CD4-positive, alpha-beta T cell treated with Interleukin-6 at 100 ng/mL for 8 hours (primary cell): ENCODE measurements around the gene ASIC3.

ENCODE experiments used
- DNase-seq: peaks from one replicate; pipeline ENCODE4 v3.0.0-alpha.2; 2020; ENCODE audit warnings: mixed read lengths, low spot score

ASIC3 gene

DNA sequence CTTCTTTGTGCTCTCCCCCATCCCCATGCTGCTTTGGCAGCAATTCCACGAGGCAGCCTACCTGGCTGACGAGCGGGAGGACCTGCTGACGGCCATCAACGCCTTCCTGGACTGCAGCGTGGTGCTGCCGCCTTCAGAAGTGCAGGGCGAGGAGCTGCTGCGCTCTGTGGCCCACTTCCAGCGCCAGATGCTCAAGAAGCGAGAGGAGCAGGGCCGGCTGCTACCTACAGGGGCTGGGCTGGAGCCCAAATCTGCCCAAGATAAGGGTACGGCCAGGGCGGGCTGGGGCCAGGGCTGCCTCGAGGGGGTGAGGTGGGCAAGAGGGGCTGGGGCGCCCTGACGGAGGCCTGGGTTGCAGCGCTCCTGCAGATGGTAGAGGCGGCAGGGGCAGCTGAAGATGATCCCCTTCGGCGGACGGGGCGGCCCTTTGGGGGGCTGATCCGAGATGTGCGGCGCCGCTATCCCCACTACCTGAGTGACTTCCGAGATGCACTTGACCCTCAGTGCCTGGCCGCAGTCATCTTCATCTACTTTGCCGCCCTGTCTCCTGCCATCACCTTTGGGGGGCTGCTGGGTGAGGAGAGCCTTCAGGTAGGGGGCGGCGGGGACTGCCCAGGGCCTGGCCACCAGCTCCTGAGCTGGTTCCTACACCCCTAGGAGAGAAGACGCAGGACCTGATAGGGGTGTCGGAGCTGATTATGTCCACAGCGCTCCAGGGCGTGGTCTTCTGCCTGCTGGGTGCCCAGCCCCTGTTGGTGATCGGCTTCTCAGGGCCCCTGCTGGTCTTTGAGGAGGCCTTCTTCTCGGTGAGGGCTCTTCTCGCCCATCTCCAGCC, 22.9 kb downstream of the ASIC3 start:
- no peak for DNase-seq

DNA sequence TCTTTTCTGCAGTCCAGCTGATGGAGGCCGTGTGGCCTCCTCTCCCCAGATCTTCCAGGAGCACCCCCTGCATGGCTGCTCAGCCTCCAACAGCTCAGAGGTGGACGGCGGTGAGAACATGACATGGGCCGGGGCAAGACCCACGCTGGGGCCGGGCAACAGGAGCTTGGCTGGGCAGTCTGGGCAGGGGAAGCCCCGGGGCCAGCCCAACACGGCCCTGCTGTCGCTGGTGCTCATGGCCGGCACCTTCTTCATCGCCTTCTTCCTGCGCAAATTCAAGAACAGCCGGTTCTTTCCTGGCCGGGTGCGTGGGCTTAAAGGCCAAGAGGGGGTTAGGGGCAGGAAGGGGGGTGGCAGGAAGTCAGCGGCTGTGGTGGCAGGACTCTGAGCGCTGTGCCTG, 25.7 kb downstream of the ASIC3 start:
- no peak for DNase-seq

DNA sequence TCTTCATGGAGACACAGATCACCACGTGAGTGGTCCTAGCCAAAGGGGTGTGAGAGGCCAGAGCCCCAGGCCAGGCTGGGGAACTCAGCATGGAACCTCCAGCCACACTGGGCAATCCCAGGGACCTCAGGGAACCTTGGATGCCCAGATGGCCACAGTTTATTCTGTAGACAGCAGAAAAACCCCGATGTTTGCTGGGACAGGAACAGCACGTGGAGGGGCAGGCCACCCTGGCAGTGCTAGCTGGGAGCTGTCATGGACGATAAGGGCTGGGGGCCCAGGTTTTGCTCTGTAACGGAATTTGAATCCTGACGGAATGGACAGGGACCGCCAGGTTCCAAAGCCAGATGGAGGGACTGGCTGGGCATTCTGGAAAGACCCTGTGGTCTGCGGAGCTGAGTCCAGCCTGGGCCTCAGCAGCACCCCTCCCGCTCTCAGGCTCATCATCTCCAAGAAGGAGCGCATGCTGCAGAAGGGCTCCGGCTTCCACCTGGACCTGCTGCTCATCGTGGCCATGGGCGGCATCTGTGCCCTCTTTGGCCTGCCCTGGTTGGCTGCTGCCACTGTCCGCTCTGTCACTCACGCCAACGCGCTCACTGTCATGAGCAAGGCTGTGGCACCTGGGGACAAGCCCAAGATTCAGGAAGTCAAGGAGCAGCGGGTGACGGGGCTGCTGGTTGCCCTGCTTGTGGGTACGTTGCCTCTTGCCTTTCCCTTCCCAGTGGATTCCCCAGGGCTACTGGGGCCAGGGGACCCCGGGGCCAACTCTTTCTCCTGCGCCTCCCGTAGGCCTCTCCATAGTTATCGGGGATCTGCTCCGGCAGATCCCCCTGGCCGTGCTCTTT, 26.7 kb downstream of the ASIC3 start:
- no peak for DNase-seq

DNA sequence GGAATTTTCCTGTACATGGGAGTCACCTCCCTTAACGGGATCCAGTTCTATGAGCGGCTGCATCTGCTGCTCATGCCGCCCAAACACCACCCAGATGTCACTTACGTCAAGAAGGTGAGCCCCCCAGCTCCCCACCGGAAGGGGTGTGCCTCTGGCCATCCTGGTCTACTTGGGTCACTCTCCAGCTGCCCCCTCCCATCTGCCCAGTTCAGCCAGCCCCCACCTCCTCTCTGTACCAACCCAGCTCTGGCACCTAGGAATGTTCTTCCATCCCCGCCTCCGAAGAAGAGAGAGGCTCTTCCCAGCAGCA, 27.3 kb downstream of the ASIC3 start:
- DNase-seq: no peak

DNA sequence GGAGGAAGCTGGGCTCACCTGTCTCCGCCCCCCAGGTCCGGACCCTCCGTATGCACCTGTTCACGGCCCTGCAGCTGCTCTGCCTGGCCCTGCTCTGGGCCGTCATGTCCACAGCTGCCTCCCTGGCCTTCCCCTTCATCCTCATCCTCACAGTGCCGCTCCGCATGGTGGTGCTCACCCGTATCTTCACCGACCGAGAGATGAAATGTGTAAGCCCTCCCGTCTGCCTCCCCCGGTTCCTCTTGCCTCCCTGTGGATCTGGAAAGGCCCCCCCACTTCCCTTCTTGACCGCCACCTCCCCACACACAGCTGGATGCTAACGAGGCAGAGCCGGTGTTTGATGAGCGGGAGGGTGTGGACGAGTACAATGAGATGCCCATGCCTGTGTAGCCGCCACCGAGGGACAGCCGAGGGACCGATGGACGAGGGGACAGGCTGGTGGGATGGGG, 27.7 kb downstream of the ASIC3 start:
- no peak for DNase-seq

DNA sequence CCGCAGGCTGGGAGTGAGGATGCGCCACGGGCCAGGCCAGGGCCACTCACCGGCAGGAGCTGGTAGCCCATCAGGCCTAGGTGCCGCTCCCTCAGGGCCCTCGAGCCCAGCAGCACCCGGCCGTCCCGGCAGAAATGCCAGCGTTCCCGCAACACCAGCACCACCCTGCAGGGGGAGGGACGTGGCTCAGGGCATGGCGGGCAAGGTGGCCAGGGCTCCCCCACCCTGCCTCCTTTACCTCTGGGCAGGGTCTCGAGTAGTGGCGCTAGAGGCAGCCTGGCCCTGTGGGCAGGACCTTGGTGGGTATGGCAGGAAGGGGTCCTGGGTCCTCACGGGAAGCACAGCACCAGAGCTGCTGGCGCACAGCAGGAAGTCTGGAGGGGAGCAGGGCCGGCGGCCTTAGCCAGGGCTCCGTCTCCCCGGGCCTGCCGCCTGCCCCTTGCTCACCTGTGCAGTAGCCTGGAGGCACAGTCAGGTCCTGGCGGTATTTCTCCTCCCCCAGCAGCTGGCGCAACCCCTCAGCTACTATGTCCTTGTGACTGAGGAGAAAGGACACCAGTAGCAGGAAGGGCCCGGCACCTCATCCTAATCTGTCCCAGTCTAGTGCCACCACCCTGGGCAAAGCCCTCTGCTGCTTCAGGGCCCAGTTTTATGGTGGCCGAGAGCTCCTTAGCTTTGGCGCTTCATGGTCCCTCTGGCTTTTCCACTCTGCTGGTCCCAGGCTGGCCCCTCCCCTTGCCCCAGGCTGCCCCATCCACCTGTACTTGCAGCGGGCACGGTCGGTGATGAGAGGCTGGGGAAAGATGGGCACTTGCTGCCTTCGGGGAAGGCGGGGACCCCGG, 28.8 kb downstream of the ASIC3 start:
- no peak for DNase-seq

DNA sequence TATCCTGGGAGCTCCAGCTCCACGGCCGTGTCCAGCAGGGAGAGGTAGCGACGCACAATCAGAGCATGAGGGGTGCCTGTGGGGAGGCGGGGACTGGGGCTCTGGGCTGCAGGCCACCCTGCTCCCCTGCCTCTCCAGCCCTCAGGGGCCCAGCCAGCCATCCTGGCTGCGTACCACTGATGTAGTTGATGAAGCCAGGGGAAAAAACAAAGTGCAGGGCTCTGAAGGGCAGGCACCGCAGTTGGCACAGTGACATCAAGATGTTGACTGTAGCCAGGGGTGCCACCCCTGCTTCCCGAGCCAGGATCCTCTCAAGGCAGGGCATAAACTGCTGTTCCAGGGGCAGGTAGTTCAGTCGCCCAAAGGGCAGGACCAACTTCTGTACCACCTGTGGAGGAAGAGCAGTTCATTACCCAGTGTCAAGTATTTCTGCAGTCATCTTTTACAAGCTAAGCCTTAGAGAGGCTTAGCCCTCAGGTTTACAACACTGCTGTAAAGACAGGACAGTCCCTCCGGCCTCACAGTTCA, 29.4 kb downstream of the ASIC3 start:
- no peak for DNase-seq

DNA sequence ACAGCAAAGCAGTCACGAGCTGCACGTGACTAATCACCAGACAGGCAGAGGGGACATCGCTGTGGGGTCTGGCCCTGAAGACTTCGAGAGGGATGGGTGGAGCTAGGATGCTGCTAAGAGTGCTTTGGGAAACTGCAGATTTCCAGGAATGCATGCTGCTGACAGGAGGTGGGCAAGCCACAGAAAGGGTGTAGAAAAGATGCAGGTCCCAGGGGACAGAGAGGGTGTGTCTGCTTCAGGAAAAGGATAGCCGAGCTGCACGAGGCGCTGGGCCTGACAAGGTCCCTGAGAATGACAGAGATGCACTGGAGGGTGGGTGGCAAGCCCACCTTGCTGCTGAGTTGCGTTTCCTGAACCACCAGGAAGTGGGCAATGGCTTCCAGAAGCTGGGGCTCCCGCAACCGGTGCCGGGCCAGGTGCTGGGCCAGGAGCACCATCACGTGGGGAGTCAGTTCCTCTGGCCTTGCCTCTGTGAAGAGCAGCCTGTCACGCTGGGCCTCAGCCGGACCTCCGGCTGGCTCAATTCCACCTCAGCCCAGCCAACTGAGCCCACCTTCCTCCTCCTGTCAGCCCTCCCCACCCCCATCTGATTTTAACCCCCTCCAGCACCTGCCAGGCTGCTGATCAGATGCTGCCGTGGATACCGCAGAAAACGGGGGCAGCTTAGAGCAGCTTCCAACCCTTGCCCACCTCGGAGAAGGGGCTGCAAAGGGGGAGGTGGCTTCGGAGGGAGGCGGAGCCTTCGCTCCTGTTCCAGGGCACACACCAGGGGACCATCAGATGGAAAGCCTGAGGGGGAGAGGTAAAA, 30.1 kb downstream of the ASIC3 start:
- no peak for DNase-seq

DNA sequence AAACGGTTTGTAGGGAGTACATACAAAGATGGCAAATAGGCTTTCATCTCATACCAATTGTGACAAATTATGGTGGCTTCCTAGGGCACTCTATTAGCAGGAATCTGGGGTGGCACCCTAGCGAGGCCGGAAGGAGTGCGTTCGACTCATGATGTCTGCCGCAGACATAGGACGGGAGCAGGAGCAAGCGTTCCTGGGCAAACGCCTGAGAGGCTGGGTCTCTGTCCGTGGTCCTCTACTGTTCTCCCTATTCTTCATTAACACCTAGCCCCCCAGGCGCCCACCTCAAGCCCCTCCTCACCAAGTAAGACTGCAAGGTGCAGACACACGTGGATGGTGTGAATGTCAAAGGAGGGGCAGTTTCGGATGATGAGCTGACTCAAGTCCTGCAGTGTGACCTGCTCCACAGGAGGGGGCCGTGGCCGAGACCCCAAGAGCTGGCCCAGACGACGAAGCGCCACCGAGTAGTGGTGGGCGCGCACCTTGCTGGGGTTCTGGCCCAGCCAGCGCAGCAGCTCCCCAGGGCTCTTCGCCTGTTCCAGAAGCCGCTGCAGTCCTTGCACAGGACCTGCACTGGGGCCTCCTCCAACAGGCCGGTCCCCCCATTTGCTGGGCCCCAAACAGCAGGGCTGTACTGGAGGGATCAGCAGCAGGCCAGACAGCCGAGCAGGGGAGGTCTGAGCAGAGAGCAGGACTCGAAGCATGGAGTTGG, 31.0 kb downstream of the ASIC3 start:
- no peak for DNase-seq

DNA sequence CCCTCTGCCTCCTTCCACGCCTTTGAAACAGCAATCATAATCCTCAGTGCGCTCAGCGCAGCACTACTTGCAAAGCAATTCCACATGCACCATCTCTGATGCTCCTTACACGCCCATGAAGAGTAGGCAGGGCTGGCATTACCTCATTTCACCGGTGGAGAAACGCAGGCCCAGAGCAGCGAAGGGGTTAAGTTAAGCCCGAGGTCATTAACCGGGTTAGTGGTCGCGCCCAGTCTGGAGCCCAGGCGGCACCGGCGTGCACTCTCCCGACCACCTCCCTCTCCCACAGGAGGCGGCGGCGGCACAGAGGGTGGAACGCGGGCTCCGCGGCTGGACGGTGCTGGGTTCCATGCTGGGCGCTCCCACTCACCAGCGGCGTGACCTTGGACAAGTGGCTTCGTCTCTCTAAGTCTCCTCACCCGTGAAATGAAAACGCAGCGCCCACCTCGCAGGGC, 31.8 kb downstream of the ASIC3 start:
- no peak for DNase-seq

DNA sequence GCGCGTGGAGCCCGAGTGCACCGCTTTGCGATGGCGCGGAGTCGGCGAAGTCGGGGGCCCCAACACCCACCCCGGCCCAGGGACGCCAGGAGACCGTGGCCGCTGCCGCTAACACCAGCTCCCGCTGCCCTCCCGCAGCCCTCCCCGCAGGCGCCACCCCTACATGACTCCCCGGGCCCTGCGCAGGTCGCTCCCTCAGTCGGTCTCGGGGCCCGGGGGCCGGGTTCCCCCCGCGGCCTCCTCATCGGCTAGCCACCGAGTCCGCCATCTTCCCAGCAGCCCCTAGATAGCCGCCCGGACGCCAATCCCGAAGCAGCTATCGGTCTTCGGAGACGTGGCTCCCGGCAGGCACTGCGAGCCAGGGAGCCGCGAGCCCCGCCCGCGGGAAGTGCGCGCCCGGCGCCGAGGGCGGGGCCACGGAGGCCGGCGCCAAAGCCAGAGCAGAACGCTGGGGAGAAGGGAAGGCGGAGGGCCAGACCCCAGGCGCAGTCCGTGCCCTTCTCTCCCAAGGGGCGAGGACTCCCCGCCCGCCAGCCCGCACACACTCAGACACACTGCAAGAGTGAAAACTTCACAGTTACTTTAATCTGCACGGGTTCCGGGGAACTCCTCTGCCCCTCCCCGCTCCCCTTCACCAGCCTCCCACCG, 32.3 kb downstream of the ASIC3 start, which contains the start of gene FASTK:
Gene FASTK (minus strand): TSS at position 288 of the 648 bp plus-strand sequence. CDS start 43 bp downstream, at position 245.
- peak; percentile 87 for DNase-seq

DNA sequence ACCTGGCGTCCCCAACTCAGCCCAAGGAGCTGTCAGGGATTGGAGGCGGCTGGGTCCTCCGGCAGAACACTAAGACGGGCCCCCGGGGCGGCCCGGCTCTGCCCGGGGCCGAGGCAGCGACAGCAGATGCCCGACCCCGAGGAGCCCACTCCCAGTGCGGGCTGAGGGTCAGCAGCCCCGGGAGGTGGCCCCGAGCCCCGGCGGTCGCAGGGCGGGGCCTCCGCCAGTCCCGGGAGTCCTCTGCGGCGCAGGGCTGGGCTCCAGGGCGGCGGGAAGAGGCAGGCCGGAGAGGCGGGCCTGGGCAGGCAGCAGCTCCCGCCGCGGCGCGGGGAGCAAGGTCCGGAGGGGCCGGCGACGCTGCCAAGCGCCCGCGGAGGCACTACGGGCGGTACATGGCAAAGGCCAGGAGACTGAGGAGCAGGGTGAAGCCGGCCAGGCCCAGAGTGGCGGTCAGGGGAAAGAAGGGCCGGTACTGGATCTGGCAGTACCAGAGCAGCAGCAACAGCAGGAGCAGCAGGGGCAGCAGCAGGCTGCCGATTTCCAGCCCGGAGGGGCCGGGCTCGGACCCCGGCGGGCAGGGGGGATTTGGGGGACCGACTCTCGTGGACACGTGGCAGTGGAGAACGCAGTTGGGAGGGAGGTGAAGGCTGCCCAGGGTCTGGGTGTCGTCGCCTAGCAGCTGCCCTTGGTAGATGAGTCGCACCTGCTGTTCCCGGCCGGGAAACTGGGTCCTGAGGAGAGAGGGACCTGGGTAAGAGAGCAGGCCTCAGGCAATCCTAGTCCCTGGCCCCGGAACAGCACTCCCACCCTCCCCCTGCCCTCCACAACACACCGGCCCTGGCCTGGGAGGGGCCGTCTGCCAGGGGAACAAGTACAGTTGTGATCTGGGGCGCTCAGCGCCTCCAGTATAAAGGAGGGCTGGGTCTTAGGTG, 33.1 kb downstream of the ASIC3 start:
- no peak for DNase-seq

DNA sequence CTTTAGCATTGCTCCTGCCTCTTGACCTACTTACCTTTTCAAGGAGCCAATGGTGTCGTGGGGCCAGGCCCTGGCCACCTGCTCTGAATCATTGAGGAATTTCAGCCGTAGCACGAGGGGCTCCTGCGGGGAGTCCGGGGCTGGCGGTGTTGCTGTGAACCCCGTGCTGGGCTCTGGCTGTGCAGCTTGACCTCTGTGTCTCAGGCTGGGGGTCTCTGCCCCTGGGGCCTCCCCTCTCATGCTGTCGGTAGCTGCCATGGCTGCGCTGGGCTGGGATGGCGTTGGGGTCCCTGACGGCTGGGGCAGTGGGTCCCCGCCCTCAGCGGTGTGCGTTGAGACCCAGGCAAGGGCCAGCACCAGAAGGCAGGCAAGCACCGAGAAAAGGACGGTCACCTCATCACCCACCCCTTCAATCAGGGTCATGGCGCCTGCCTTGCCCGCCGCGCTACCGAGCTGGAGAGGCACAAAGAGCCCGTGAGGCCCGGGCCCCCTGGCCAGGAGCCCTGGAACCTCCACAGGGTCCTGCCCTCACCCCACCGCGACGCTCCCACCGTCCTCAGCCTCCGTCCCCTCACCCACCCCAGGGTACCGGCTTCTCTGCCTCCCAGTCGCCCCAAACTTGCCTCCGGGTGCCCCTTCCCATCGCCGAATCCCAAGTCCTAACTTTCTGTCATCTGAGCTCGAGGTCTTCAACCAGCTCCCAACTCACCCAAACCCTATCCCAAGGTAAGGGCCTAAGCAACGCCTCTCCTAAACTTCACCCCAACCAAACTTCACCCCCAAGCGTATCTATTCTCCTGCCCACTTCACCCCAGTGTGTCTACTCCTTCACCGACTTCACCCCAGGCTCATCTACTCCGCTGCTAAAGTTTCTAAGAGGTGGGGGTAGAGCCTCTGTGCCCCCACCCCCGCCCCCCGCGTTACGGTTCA, 34.1 kb downstream of the ASIC3 start:
- no peak for DNase-seq

DNA sequence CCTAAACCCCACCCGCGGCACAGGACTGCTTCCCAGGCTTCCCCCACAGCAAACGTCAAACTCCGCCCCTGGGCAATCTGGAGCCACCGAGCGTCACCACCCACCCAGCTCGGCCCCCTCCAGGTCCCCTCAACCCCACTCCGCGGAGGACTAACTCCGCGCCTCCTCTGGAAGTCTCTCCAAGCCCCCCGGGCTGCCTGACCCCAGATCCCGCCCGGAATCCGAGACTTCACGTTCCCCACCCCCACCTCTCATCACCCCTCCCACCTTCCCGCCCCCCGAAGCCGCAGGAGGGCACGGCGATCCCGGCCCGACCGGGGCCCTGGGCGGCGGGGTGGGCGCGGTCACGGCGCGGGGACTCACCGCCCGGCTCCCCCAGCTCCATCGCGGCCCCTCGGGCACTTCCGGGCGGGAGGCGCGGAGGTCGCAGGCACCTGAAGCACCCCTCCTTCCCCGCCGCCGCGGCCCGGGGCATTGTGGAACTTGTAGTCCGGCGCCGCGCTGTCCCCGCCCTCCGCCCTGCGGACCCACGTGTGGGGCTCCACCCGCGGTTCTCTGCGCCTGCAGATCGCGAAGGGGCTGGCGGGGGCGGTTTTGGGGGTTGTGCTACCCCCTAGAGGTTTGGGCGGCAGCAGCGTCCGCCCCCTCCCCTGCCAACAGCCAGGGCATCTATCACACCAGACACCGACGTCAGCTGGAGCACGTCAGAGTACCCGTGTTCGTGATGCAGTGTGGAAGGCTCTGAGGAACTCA, 34.9 kb downstream of the ASIC3 start, which contains the start of gene TMUB1:
Gene TMUB1 (minus strand): TSS at position 423 of the 753 bp plus-strand sequence. CDS start 930 bp downstream, outside the sequence.
- peak; percentile 79 for DNase-seq

DNA sequence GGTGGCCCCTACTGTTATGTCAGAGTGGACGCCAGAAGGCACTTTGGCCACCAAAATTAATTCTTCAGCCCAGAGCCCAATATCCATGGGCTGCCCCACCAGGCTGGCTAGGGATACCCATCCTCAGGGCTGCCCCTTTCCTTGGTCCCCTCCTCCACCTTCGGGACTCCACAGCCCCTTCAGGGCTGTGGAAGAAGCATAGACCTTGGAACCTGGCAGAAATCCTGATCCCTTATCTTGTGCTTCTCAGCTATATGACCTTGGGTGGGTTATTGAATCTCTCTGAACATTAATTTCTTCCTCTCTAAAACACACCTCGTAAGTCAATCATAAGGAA, 35.5 kb downstream of the ASIC3 start:
- DNase-seq: no peak

DNA sequence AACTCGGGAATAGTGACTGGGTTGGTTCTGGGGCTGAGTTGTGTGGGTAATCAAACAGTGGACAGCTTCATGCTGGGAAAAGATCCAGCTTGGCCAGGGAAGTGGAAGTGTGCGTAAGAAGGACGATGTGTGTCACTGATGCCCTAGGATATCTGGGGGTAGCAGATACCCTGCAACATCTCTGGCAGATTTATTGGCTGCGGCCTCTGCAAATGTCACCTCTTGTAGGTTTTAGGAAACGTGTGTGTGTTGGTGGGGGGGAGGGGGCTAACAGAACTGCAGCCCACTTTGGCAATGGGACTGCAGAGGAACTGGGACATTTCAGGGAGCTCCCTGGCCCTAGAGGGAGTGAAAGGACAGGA, 37.0 kb downstream of the ASIC3 start:
- DNase-seq: no peak
